NCI-H1930 (cell line): ENCODE results near the gene SPATA16.
"Not testable (repeated sequence)": the region's sequence is repeated elsewhere in the genome, so short reads cannot be mapped to it uniquely, and the experiment has no call there.

Experiments
- DNase-seq, 2 experiments: peaks; one replicate each; lab custom pipeline; 2025; lab: John Stamatoyannopoulos, UW

Gene SPATA16

GRCh38 chr3:173004681-173005080 lies 136.4 kb downstream of the SPATA16 start:
- DNase-seq: no peak

- DNase-seq: no peak
Observed at GRCh38 chr3:173003956-173004355, 137.1 kb downstream of the SPATA16 start.

- DNase-seq: no peak
Observed at GRCh38 chr3:173003471-173003870, 137.6 kb downstream of the SPATA16 start.

GRCh38 chr3:173001622-173002021 lies 139.4 kb downstream of the SPATA16 start:
- no peak for DNase-seq

GRCh38 chr3:173000553-173000952 lies 140.5 kb downstream of the SPATA16 start:
- DNase-seq: no peak

GRCh38 chr3:172993412-172993811 lies 147.6 kb downstream of the SPATA16 start:
- no peak for DNase-seq

GRCh38 chr3:172991424-172991996 lies 149.5 kb downstream of the SPATA16 start:
- no peak for DNase-seq

- no peak for DNase-seq
Observed at GRCh38 chr3:172989373-172989772, 151.7 kb downstream of the SPATA16 start.

- no peak for DNase-seq
Observed at GRCh38 chr3:172987273-172987672, 153.8 kb downstream of the SPATA16 start.

GRCh38 chr3:172984914-172985313 lies 156.1 kb downstream of the SPATA16 start:
- DNase-seq: no peak

- DNase-seq: no peak
Observed at GRCh38 chr3:172982736-172983364, 158.2 kb downstream of the SPATA16 start.

- DNase-seq: no peak
Observed at GRCh38 chr3:172981407-172981983, 159.5 kb downstream of the SPATA16 start.

GRCh38 chr3:172980849-172981248 lies 160.2 kb downstream of the SPATA16 start:
- no peak for DNase-seq

- no peak for DNase-seq
Observed at GRCh38 chr3:172977696-172978095, 163.3 kb downstream of the SPATA16 start.

GRCh38 chr3:172974969-172975368 lies 166.1 kb downstream of the SPATA16 start:
- no peak for DNase-seq

GRCh38 chr3:172973799-172974198 lies 167.2 kb downstream of the SPATA16 start:
- DNase-seq: no peak

- DNase-seq: no peak
Observed at GRCh38 chr3:172972717-172973116, 168.3 kb downstream of the SPATA16 start.

GRCh38 chr3:172972067-172972466 lies 169.0 kb downstream of the SPATA16 start:
- DNase-seq: no peak

- DNase-seq: no peak
Observed at GRCh38 chr3:172968646-172969045, 172.4 kb downstream of the SPATA16 start.

GRCh38 chr3:172965256-172965655 lies 175.8 kb downstream of the SPATA16 start:
- no peak for DNase-seq

GRCh38 chr3:172960626-172961182 lies 180.3 kb downstream of the SPATA16 start:
- DNase-seq: not testable (repeated sequence)

- DNase-seq: no peak
Observed at GRCh38 chr3:172958565-172958964, 182.5 kb downstream of the SPATA16 start.

- DNase-seq: no peak
Observed at GRCh38 chr3:172953571-172953970, 187.5 kb downstream of the SPATA16 start.
